Glutamatergic neuron (in vitro differentiated cells): ENCODE data around the gene C12orf75. TPM values are rescaled to one million over a fixed set of nuclear protein-coding genes. Genes with fewer than 3 reads are reported as not detected.

ENCODE experiments used
- DNase-seq: peaks from one replicate; pipeline ENCODE4 v3.0.0; 2022
- H3K27ac Mint-ChIP-seq: one replicate; pipeline ENCODE4 v1.8.0; 2020; ENCODE audit warnings: mild to moderate bottlenecking, mixed read lengths, inconsistent platforms; ENCODE audit not compliant: unreplicated experiment
- H3K27me3 Mint-ChIP-seq: one replicate; pipeline ENCODE4 v1.8.0; 2020; ENCODE audit warnings: mild to moderate bottlenecking, moderate library complexity, mixed read lengths, inconsistent platforms; ENCODE audit not compliant: unreplicated experiment
- H3K36me3 Mint-ChIP-seq: one replicate; pipeline ENCODE4 v1.8.0; 2020; ENCODE audit warnings: mild to moderate bottlenecking, mixed read lengths, inconsistent platforms; ENCODE audit not compliant: unreplicated experiment
- H3K4me1 Mint-ChIP-seq: one replicate; pipeline ENCODE4 v1.8.0; 2020; ENCODE audit warnings: mild to moderate bottlenecking, low read depth, mixed read lengths, inconsistent platforms; ENCODE audit not compliant: unreplicated experiment
- H3K4me3 Mint-ChIP-seq: one replicate; pipeline ENCODE4 v1.8.0; 2020; ENCODE audit warnings: mild to moderate bottlenecking, mixed read lengths, inconsistent platforms; ENCODE audit not compliant: unreplicated experiment
- H3K9me3 Mint-ChIP-seq: one replicate; pipeline ENCODE4 v1.8.0; 2020; ENCODE audit warnings: mild to moderate bottlenecking, moderate library complexity, mixed read lengths, inconsistent platforms; ENCODE audit not compliant: unreplicated experiment
- CTCF ChIP-seq: fragments of 200-600 bp; sonication (generic); IDR thresholded peaks from one replicate; pipeline ENCODE4 v1.5.0; 2021; ENCODE audit not compliant: partially characterized antibody, unreplicated experiment
- long read RNA-seq: library from polyadenylated mRNA; unstranded; transcript quantifications from one replicate; pipeline ENCODE4 v2.0.0, GENCODE V29; 2020; ENCODE audit not compliant: unreplicated experiment
- total RNA-seq: library from RNA; stranded (reverse); fragmentation: NEBNext Ultra II Directional; extraction: Animal tissue kit (Norgen Biotek cat#: 25700); gene quantifications from one replicate; pipeline ENCODE4 v1.2.1, GENCODE V29; 2021; ENCODE audit not compliant: unreplicated experiment

Gene C12orf75
- total RNA-seq: 9.4 TPM
- long read RNA-seq, transcript C12orf75-201 (6 exons, 1,366 nt): major isoform, 10 of 12 reads
- long read RNA-seq, partial matches to known transcripts: 1 of 12 reads
- long read RNA-seq, other reads (novel, unspliced or antisense): 0 of 12 reads

- no peaks in the 10 kb centered on the region for H3K36me3 Mint-ChIP-seq
- H3K27ac Mint-ChIP-seq: peak within 1 kb of the TSS; percentile 18
- H3K4me3 Mint-ChIP-seq: peak within 1 kb of the TSS; percentile 84
- TF ChIP-seq CTCF: no peak
- peaks cover 1% of the 10 kb centered on the region for H3K4me1 Mint-ChIP-seq
- DNase-seq: peak; percentile 88
- peaks cover 2% of the 10 kb centered on the region for H3K9me3 Mint-ChIP-seq
- peaks cover 4% of the 10 kb centered on the region for H3K27me3 Mint-ChIP-seq
These were observed at the start of gene C12orf75 for GRCh38 chr12:105330283-105330930. Gene C12orf75 (plus strand): TSS chr12:105330691. CDS start chr12:105330892, 201 bp downstream.

- Mint-ChIP-seq H3K9me3 (peaks cover 3% of the 10 kb centered on the region), H3K27me3 (no peaks in the 10 kb centered on the region), H3K36me3 (no peaks in the 10 kb centered on the region), H3K4me1 (no peaks in the 10 kb centered on the region), H3K27ac (no peak overlapping the region), H3K4me3 (no peak overlapping the region)
- TF ChIP-seq CTCF: no peak
- DNase-seq: no peak
These were observed 49.4 kb upstream of the C12orf75 start for GRCh38 chr12:105280966-105281693.

- H3K4me3 Mint-ChIP-seq: no peak overlapping the region
- no peak for TF ChIP-seq CTCF
- H3K27me3 Mint-ChIP-seq: no peaks in the 10 kb centered on the region
- peaks cover 3% of the 10 kb centered on the region for H3K9me3 Mint-ChIP-seq
- DNase-seq: no peak
- H3K36me3 Mint-ChIP-seq: no peaks in the 10 kb centered on the region
- no peak overlapping the region for H3K27ac Mint-ChIP-seq
- no peaks in the 10 kb centered on the region for H3K4me1 Mint-ChIP-seq
These were observed 48.8 kb upstream of the C12orf75 start for GRCh38 chr12:105281694-105282049.

GRCh38 chr12:105285378-105285777, 45.1 kb upstream of the C12orf75 start:
- peaks cover 3% of the 10 kb centered on the region for H3K9me3 Mint-ChIP-seq
- no peak for TF ChIP-seq CTCF
- no peaks in the 10 kb centered on the region for H3K4me1 Mint-ChIP-seq
- no peaks in the 10 kb centered on the region for H3K27me3 Mint-ChIP-seq
- no peak overlapping the region for H3K4me3 Mint-ChIP-seq
- no peak for DNase-seq
- no peak overlapping the region for H3K27ac Mint-ChIP-seq
- H3K36me3 Mint-ChIP-seq: no peaks in the 10 kb centered on the region

- Mint-ChIP-seq H3K27me3 (no peaks in the 10 kb centered on the region), H3K4me3 (no peak overlapping the region), H3K4me1 (no peaks in the 10 kb centered on the region), H3K27ac (no peak overlapping the region), H3K36me3 (no peaks in the 10 kb centered on the region), H3K9me3 (peaks cover 3% of the 10 kb centered on the region)
- DNase-seq: no peak
- TF ChIP-seq CTCF: no peak
These were observed 43.1 kb upstream of the C12orf75 start for GRCh38 chr12:105287408-105287807.
